Liver (tissue), 9 donors: ENCODE results near the gene CUEDC1. TPM values are rescaled to one million over a fixed set of nuclear protein-coding genes. Genes with fewer than 3 reads are reported as not detected.

Experiments
- DNase-seq: peaks from one replicate; pipeline ENCODE4 v3.0.0-alpha.2; 2017; ENCODE audit warnings: low spot score
- H3K27ac ChIP-seq, 2 donors: one replicate each; pipeline ENCODE4 v1.7.0; 2013; ENCODE audit warnings: inconsistent platforms in 2 of 2, low read length in 2 of 2, control low read depth in 1 of 2, low read depth in 1 of 2, mild to moderate bottlenecking in 1 of 2
- H3K27me3 ChIP-seq, 4 donors: one replicate each; pipeline versions ENCODE4 v1.6.1 to v1.7.0; 2013; ENCODE audit warnings: low read length in 3 of 4, inconsistent platforms in 1 of 4, mild to moderate bottlenecking in 1 of 4, moderate library complexity in 1 of 4; ENCODE audit not compliant: control insufficient read depth in 4 of 4, insufficient read depth in 4 of 4
- H3K36me3 ChIP-seq, 4 donors: one replicate each; pipeline versions ENCODE4 v1.6.1 to v1.7.0; 2013; ENCODE audit warnings: low read length in 3 of 4, mild to moderate bottlenecking in 3 of 4, low read depth in 1 of 4, moderate library complexity in 1 of 4; ENCODE audit not compliant: control insufficient read depth in 4 of 4, insufficient read depth in 3 of 4
- H3K4me1 ChIP-seq, 4 donors: one replicate each; pipeline versions ENCODE4 v1.6.1 to v1.7.0; 2013; ENCODE audit warnings: low read length in 3 of 4, mild to moderate bottlenecking in 3 of 4, moderate library complexity in 1 of 4; ENCODE audit not compliant: control insufficient read depth in 4 of 4, insufficient read depth in 4 of 4
- H3K4me3 ChIP-seq, 3 donors: one replicate each; pipeline versions ENCODE4 v1.6.1 to v1.7.0; 2013; ENCODE audit warnings: low read length in 3 of 3, control low read depth in 1 of 3, low read depth in 1 of 3, mild to moderate bottlenecking in 1 of 3
- H3K9ac ChIP-seq, 2 donors: one replicate each; pipeline ENCODE4 v1.7.0; 2013; ENCODE audit warnings: low read length in 2 of 2, mild to moderate bottlenecking in 2 of 2, moderate library complexity in 2 of 2, control low read depth in 1 of 2, low read depth in 1 of 2
- H3K9me3 ChIP-seq, 4 donors: one replicate each; pipeline versions ENCODE4 v1.6.1 to v1.7.0; 2013; ENCODE audit warnings: low read length in 3 of 4; ENCODE audit not compliant: control insufficient read depth in 4 of 4
- ATF3 ChIP-seq: IDR thresholded peaks from 2 replicates; pipeline ENCODE4 v1.6.1; 2016; ENCODE audit warnings: antibody characterized with exemption
- CTCF ChIP-seq: fragments of 150-350 bp; IDR thresholded peaks from 2 replicates; pipeline ENCODE4 v1.5.1; 2017; ENCODE audit warnings: improper control_type of control experiment, low read depth, low read length; ENCODE audit not compliant: missing input control
- EGR1 ChIP-seq, 2 donors: IDR thresholded peaks; 2 replicates each; pipeline ENCODE4 v1.6.1; 2016 to 2018; ENCODE audit warnings: antibody characterized with exemption in 2 of 2, low read depth in 2 of 2
- FOXA1 ChIP-seq: IDR thresholded peaks from 2 replicates; pipeline ENCODE4 v1.6.1; 2016; ENCODE audit warnings: antibody characterized with exemption
- GABPA ChIP-seq, 2 donors: IDR thresholded peaks in 1 of 2; conservative IDR thresholded peaks in 1 of 2; 2 replicates each; pipeline ENCODE4 v1.6.1; 2016; ENCODE audit warnings: antibody characterized with exemption in 2 of 2, mild to moderate bottlenecking in 1 of 2, moderate library complexity in 1 of 2
- HNF4A ChIP-seq, 2 donors: conservative IDR thresholded peaks; 2 replicates each; pipeline ENCODE4 v1.6.1; 2016; ENCODE audit warnings: antibody characterized with exemption in 2 of 2, mild to moderate bottlenecking in 2 of 2
- JUND ChIP-seq, 2 donors: IDR thresholded peaks; 2 replicates each; pipeline ENCODE4 v1.6.1; 2016; ENCODE audit warnings: antibody characterized with exemption in 2 of 2
- MAX ChIP-seq: IDR thresholded peaks from 2 replicates; pipeline ENCODE4 v1.6.1; 2016; ENCODE audit warnings: antibody characterized with exemption
- NR2F2 ChIP-seq: IDR thresholded peaks from 2 replicates; pipeline ENCODE4 v1.6.1; 2016; ENCODE audit warnings: antibody characterized with exemption
- RAD21 ChIP-seq, 2 donors: IDR thresholded peaks; 2 replicates each; pipeline ENCODE4 v1.6.1; 2016; ENCODE audit warnings: antibody characterized with exemption in 2 of 2, mild to moderate bottlenecking in 2 of 2
- REST ChIP-seq: IDR thresholded peaks from 2 replicates; pipeline ENCODE4 v1.6.1; 2016; ENCODE audit warnings: antibody characterized with exemption, mild to moderate bottlenecking
- RXRA ChIP-seq, 2 donors: IDR thresholded peaks; 2 replicates each; pipeline ENCODE4 v1.6.1; 2017 to 2018; ENCODE audit warnings: antibody characterized with exemption in 2 of 2, mild to moderate bottlenecking in 1 of 2
- SP1 ChIP-seq: IDR thresholded peaks from 2 replicates; pipeline ENCODE4 v1.6.1; 2018; ENCODE audit warnings: antibody characterized with exemption, mild to moderate bottlenecking
- TAF1 ChIP-seq: conservative IDR thresholded peaks from 2 replicates; pipeline ENCODE4 v1.6.1; 2016; ENCODE audit warnings: antibody characterized with exemption, mild to moderate bottlenecking
- YY1 ChIP-seq: IDR thresholded peaks from 2 replicates; pipeline ENCODE4 v1.6.1; 2016; ENCODE audit warnings: antibody characterized with exemption, mild to moderate bottlenecking
- ZBTB33 ChIP-seq: IDR thresholded peaks from 2 replicates; pipeline ENCODE4 v1.6.1; 2016; ENCODE audit warnings: antibody characterized with exemption
- WGBS: extraction: QIAGEN DNeasy Blood & Tissue Kit; methylation state at CpG from one replicate; pipeline ENCODE4 v1.1.7; 2013; 5-methylcytosine and 5-hydroxymethylcytosine counted together
- polyA plus RNA-seq, 2 donors: library from polyadenylated mRNA; stranded (reverse) in 1 of 2; unstranded in 1 of 2; fragments of 200-250 nt in 1 of 2; fragments of >200 nt in 1 of 2; fragmentation: Nextera tagmentation in 1 of 2; extraction: Ambion mirVana in 1 of 2; gene quantifications; one replicate each; pipeline versions ENCODE4 v1.2.1 to v1.2.3, GENCODE V29; 2013 to 2015
- total RNA-seq, 2 donors: library from RNA; depleted of rRNA; stranded (reverse); fragments of >200 nt; gene quantifications; one replicate each; pipeline ENCODE4 v1.2.3, GENCODE V29; 2014
- donor health status: healthy.
- donor health status: healthy.
- donor health status: healthy.
- donor health status: healthy.
- donor health status: healthy.

Gene CUEDC1
- total and polyA plus RNA-seq, 4 donors, result 2.6 to 4.9 (median 3.4) TPM

- DNase-seq, result no peak
- H3K9ac ChIP-seq, result no peak overlapping the region
- no peaks in the 10 kb centered on the region for H3K9me3 ChIP-seq
- 32% methylated on average over 3 of the region's 3 CpGs for WGBS
- no peaks in the 10 kb centered on the region for H3K36me3 ChIP-seq
- TF ChIP-seq CTCF (no peak), NR2F2 (peak; percentile 50)
- no peak overlapping the region for H3K4me3 ChIP-seq
- H3K27ac ChIP-seq, result no peak overlapping the region
- H3K4me1 ChIP-seq, result peaks cover 1 to 16% (median 7%) of the 10 kb centered on the region in 4 donors
- no peaks in the 10 kb centered on the region for H3K27me3 ChIP-seq
Observed at GRCh38 chr17:57993471-57994365, 38.5 kb upstream of the CUEDC1 start.

GRCh38 chr17:57991537-57991936, 36.3 kb upstream of the CUEDC1 start:
- Histone ChIP-seq H3K9me3 (no peaks in the 10 kb centered on the region), H3K4me3 (no peak overlapping the region), H3K9ac (no peak overlapping the region), H3K36me3 (no peaks in the 10 kb centered on the region), H3K4me1 (peaks cover 1 to 25% (median 12%) of the 10 kb centered on the region in 4 donors), H3K27ac (no peak overlapping the region), H3K27me3 (no peaks in the 10 kb centered on the region)
- TF ChIP-seq CTCF (no peak), EGR1 (IDR thresholded peaks at IDR 0.05; ENCODE audit: low read depth in 2 of 2) (no peak), RAD21 (IDR thresholded peaks at IDR 0.05) (no peak), GABPA (IDR thresholded peaks at IDR 0.05 in 1 of 2, conservative IDR thresholded peaks at IDR 0.05 in 1 of 2) (no peak), TAF1 (no peak), JUND (IDR thresholded peaks at IDR 0.05) (no peak), ZBTB33 (no peak), MAX (no peak), ATF3 (no peak), FOXA1 (no peak), RXRA (IDR thresholded peaks at IDR 0.05) (no peak), YY1 (no peak), SP1 (no peak), HNF4A (conservative IDR thresholded peaks at IDR 0.05) (no peak), REST (no peak)
- no peak for DNase-seq
